K562 (cell line): ENCODE measurements around the gene USP48. TPM values are rescaled to one million over a fixed set of nuclear protein-coding genes. Genes with fewer than 3 reads are reported as not detected.

ENCODE experiments used
- BACH1 ChIP-seq: fragments of 200-800 bp; sonication (Bioruptor generic); IDR thresholded peaks from 2 replicates; pipeline ENCODE4 v1.6.1; 2016; ENCODE audit warnings: missing genetic modification characterization, missing compliant biosample characterization
- CBFA2T2 ChIP-seq: fragments of 450-650 bp; conservative IDR thresholded peaks from 2 replicates; pipeline ENCODE4 v1.6.1; 2017; ENCODE audit warnings: mild to moderate bottlenecking
- FOXK2 ChIP-seq, 2 experiments: fragments of 450-650 bp; IDR thresholded peaks in 1 of 2; conservative IDR thresholded peaks in 1 of 2; 2 replicates each; pipeline ENCODE4 v1.6.1; 2016; ENCODE audit warnings: low read depth in 2 of 2, mild to moderate bottlenecking in 1 of 2
- GABPB1 ChIP-seq: sonication (generic); formaldehyde crosslinking; IDR thresholded peaks from 2 replicates; pipeline ENCODE4 v1.8.0; 2022; ENCODE audit warnings: mild to moderate bottlenecking, missing genetic modification reagents
- IFI16 ChIP-seq: fragments of 250-450 bp; sonication (Bioruptor Pico); IDR thresholded peaks from 2 replicates; pipeline ENCODE4 v2.1.2; 2022; ENCODE audit warnings: mild to moderate bottlenecking, inconsistent platforms
- LARP7 ChIP-seq: fragments of 450-650 bp; IDR thresholded peaks from 2 replicates; pipeline ENCODE4 v1.6.1; 2016
- MCM3 ChIP-seq: fragments of 450-650 bp; IDR thresholded peaks from 2 replicates; pipeline ENCODE4 v1.6.1; 2016
- MTA3 ChIP-seq: fragments of 450-650 bp; formaldehyde crosslinking; IDR thresholded peaks from 2 replicates; pipeline ENCODE4 v1.6.1; 2017; ENCODE audit warnings: mild to moderate bottlenecking, borderline replicate concordance
- NEUROD1 ChIP-seq: fragments of 150-350 bp; IDR thresholded peaks from 2 replicates; pipeline ENCODE4 v1.6.1; 2014; ENCODE audit warnings: borderline replicate concordance, low read length, low read depth; ENCODE audit not compliant: partially characterized antibody
- PCBP2 ChIP-seq: fragments of 200-400 bp; formaldehyde crosslinking; IDR thresholded peaks from 2 replicates; pipeline ENCODE4 v1.6.1; 2018; ENCODE audit warnings: low read length, low read depth, mild to moderate bottlenecking, moderate library complexity; ENCODE audit not compliant: poor library complexity, severe bottlenecking
- POLR2H ChIP-seq: IDR thresholded peaks from 2 replicates; pipeline ENCODE4 v1.6.1; 2016; ENCODE audit warnings: missing genetic modification characterization, low read depth, mild to moderate bottlenecking, control low read depth, missing compliant biosample characterization, moderate library complexity
- PRPF4 ChIP-seq: fragments of 200-400 bp; formaldehyde crosslinking; IDR thresholded peaks from one replicate; pipeline ENCODE4 v1.6.1; 2017; ENCODE audit warnings: low read length, low read depth, mild to moderate bottlenecking; ENCODE audit not compliant: insufficient read depth, poor library complexity, severe bottlenecking
- PYGO2 ChIP-seq: fragments of 450-650 bp; IDR thresholded peaks from 2 replicates; pipeline ENCODE4 v1.6.1; 2016; ENCODE audit warnings: mild to moderate bottlenecking, missing genetic modification characterization, moderate library complexity, missing compliant biosample characterization
- RAD51 ChIP-seq: fragments of 450-650 bp; IDR thresholded peaks from 2 replicates; pipeline ENCODE4 v1.7.1; 2016; ENCODE audit warnings: low read depth, mild to moderate bottlenecking, borderline replicate concordance
- SMAD4 ChIP-seq: fragments of 250-450 bp; sonication (Bioruptor Pico); conservative IDR thresholded peaks from 2 replicates; pipeline ENCODE4 v1.8.0; 2021; ENCODE audit warnings: inconsistent platforms, mild to moderate bottlenecking, moderate library complexity
- SPI1 ChIP-seq: IDR thresholded peaks from 2 replicates; pipeline ENCODE4 v1.6.1; 2011; ENCODE audit warnings: low read depth, low read length, control low read depth, borderline replicate concordance
- STAG1 ChIP-seq: sonication (generic); formaldehyde crosslinking; IDR thresholded peaks from 2 replicates; pipeline ENCODE4 v1.5.0; 2020; ENCODE audit warnings: missing genetic modification reagents, borderline replicate concordance
- TEAD2 ChIP-seq: fragments of 450-650 bp; IDR thresholded peaks from 2 replicates; pipeline ENCODE4 v1.6.1; 2016; ENCODE audit warnings: missing genetic modification characterization, control low read depth, missing compliant biosample characterization
- TRIM24 ChIP-seq, 2 experiments: fragments of 450-650 bp; IDR thresholded peaks; 2 replicates each; pipeline ENCODE4 v1.6.1; 2016
- ZNF124 ChIP-seq: sonication (generic); formaldehyde crosslinking; IDR thresholded peaks from 2 replicates; pipeline ENCODE4 v1.8.1; 2022; ENCODE audit warnings: missing genetic modification reagents
- ZNF57 ChIP-seq: fragments of 450-650 bp; formaldehyde crosslinking; IDR thresholded peaks from 2 replicates; pipeline ENCODE4 v1.4.0; 2020; ENCODE audit warnings: mild to moderate bottlenecking, moderate library complexity
- polyA plus RNA-seq, 8 experiments: library from polyadenylated mRNA; depleted of rRNA in 4 of 8; stranded (reverse) in 5 of 8; unstranded in 3 of 8; fragments of >200 nt; fragmentation: Nextera tagmentation in 2 of 8; fragmentation: Illumina TruSeq in 1 of 8; extraction: Ambion mirVana in 2 of 8; extraction: Trizol in 1 of 8; gene quantifications; 2 replicates each; pipeline versions ENCODE4 v1.2.1 to v1.2.3, GENCODE V29; 2011 to 2014; ENCODE audit warnings: inconsistent platforms in 1 of 8, missing spikeins in 1 of 8
- total RNA-seq, 7 experiments: library from RNA; depleted of rRNA in 6 of 7; stranded (reverse); fragments of >200 nt in 6 of 7; fragmentation: Illumina TruSeq in 2 of 7; extraction: Trizol in 2 of 7; gene quantifications; 2 replicates each; pipeline versions ENCODE4 v1.2.1 to v1.2.3, GENCODE V29; 2011 to 2021; ENCODE audit warnings: low replicate concordance in 1 of 7
- TF ChIP-seq, protein P1 (sequence below): fragments of 450-650 bp; formaldehyde crosslinking; IDR thresholded peaks from 2 replicates; pipeline ENCODE4 v1.4.0; 2022; ENCODE audit warnings: mild to moderate bottlenecking, moderate library complexity
- TF ChIP-seq, protein P2 (sequence below): IDR thresholded peaks from 2 replicates; pipeline ENCODE4 v1.6.1; 2011; ENCODE audit warnings: borderline replicate concordance, low read depth, mild to moderate bottlenecking, moderate library complexity, low read length; ENCODE audit not compliant: insufficient read depth, poor library complexity, severe bottlenecking
- TF ChIP-seq, protein P3 (sequence below): fragments of 150-350 bp; IDR thresholded peaks from 2 replicates; pipeline ENCODE4 v1.6.1; 2014; ENCODE audit warnings: low read depth, mild to moderate bottlenecking, low read length, borderline replicate concordance

The USP48 gene
- total and polyA plus RNA-seq, 9 of the 15 experiments (the other 6 are each of a cell fraction or from before 2014, with no cell fraction given), result 23.3 to 123 (median 106) TPM

DNA sequence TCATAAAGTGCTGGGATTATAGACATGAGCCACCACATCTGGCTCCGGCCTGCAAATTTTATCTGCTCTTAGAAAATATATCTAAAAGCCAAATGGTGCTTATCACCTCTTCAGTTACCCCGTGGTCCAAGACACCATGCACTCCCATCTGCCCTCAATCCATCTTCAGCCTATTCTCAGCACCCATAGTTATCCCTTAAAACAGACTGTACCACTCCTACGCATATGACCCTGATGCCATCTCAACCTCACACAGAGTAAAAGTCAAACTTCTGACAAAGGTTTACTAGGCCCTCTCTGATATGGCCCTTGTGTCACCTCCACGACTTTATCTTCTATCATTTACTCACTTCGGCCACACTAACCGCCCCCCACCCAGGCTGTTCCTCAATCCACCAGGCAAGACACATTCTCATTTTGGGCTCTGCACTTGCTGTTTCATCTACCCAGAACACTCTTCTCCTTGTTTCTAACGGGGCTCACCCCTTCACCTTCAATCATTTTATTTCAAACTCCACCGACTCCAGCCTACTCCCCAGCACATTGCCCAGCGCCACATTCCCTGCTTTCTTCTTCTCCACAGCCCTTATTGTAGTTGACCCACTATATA is 33.0 kb downstream of the USP48 start (continued):
- peak; percentile 40 to 41; a peak in 1 of 4 replicates for TF ChIP-seq FOXK2 (conservative IDR thresholded peaks at IDR 0.05 in 1 of 2, IDR thresholded peaks at IDR 0.05 in 1 of 2; ENCODE audit: low read depth in 2 of 2)
- no peak for TF ChIP-seq TEAD2 (tag)
- TF ChIP-seq, protein P1, sequence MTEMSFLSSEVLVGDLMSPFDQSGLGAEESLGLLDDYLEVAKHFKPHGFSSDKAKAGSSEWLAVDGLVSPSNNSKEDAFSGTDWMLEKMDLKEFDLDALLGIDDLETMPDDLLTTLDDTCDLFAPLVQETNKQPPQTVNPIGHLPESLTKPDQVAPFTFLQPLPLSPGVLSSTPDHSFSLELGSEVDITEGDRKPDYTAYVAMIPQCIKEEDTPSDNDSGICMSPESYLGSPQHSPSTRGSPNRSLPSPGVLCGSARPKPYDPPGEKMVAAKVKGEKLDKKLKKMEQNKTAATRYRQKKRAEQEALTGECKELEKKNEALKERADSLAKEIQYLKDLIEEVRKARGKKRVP (CRISPR knock-in tag), result 0 out of 2 replicates have a peak, but pooled peaks have one; percentile 27
- TF ChIP-seq POLR2H (tag), result no peak
- peak; percentile 80 for TF ChIP-seq SPI1
- no peak for TF ChIP-seq ZNF57 (CRISPR knock-in tag)
- TF ChIP-seq TRIM24 (IDR thresholded peaks at IDR 0.05), result peak; percentile 86 to 88
- TF ChIP-seq LARP7, result no peak
- no peak for TF ChIP-seq BACH1 (tag)
- TF ChIP-seq STAG1 (CRISPR knock-in tag), result no peak
- TF ChIP-seq ZNF124 (CRISPR knock-in tag), result no peak
- TF ChIP-seq MTA3, result peak; percentile 83; the same call in 1 of the 2 replicates
- TF ChIP-seq RAD51, result no peak; the same call in 1 of the 2 replicates
- TF ChIP-seq MCM3, result no peak
- TF ChIP-seq SMAD4, result no peak; the same call in none of the 2 replicates
- no peak for TF ChIP-seq PCBP2
- no peak for TF ChIP-seq NEUROD1
- peak; percentile 96 for TF ChIP-seq CBFA2T2
- TF ChIP-seq, protein P2, sequence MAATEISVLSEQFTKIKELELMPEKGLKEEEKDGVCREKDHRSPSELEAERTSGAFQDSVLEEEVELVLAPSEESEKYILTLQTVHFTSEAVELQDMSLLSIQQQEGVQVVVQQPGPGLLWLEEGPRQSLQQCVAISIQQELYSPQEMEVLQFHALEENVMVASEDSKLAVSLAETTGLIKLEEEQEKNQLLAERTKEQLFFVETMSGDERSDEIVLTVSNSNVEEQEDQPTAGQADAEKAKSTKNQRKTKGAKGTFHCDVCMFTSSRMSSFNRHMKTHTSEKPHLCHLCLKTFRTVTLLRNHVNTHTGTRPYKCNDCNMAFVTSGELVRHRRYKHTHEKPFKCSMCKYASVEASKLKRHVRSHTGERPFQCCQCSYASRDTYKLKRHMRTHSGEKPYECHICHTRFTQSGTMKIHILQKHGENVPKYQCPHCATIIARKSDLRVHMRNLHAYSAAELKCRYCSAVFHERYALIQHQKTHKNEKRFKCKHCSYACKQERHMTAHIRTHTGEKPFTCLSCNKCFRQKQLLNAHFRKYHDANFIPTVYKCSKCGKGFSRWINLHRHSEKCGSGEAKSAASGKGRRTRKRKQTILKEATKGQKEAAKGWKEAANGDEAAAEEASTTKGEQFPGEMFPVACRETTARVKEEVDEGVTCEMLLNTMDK, result no peak
- TF ChIP-seq PYGO2 (tag), result no peak
- TF ChIP-seq, protein P3, sequence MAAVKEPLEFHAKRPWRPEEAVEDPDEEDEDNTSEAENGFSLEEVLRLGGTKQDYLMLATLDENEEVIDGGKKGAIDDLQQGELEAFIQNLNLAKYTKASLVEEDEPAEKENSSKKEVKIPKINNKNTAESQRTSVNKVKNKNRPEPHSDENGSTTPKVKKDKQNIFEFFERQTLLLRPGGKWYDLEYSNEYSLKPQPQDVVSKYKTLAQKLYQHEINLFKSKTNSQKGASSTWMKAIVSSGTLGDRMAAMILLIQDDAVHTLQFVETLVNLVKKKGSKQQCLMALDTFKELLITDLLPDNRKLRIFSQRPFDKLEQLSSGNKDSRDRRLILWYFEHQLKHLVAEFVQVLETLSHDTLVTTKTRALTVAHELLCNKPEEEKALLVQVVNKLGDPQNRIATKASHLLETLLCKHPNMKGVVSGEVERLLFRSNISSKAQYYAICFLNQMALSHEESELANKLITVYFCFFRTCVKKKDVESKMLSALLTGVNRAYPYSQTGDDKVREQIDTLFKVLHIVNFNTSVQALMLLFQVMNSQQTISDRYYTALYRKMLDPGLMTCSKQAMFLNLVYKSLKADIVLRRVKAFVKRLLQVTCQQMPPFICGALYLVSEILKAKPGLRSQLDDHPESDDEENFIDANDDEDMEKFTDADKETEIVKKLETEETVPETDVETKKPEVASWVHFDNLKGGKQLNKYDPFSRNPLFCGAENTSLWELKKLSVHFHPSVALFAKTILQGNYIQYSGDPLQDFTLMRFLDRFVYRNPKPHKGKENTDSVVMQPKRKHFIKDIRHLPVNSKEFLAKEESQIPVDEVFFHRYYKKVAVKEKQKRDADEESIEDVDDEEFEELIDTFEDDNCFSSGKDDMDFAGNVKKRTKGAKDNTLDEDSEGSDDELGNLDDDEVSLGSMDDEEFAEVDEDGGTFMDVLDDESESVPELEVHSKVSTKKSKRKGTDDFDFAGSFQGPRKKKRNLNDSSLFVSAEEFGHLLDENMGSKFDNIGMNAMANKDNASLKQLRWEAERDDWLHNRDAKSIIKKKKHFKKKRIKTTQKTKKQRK, result no peak
- TF ChIP-seq PRPF4, result no peak
- TF ChIP-seq IFI16 (CRISPR knock-in tag), result no peak
- TF ChIP-seq GABPB1 (CRISPR knock-in tag), result no peak
